Measurements from ENCODE around the gene MACO1.

GRCh38 chr1:25474439-25475047, 43.8 kb downstream of the MACO1 start:
- TF ChIP-seq, protein P1, sequence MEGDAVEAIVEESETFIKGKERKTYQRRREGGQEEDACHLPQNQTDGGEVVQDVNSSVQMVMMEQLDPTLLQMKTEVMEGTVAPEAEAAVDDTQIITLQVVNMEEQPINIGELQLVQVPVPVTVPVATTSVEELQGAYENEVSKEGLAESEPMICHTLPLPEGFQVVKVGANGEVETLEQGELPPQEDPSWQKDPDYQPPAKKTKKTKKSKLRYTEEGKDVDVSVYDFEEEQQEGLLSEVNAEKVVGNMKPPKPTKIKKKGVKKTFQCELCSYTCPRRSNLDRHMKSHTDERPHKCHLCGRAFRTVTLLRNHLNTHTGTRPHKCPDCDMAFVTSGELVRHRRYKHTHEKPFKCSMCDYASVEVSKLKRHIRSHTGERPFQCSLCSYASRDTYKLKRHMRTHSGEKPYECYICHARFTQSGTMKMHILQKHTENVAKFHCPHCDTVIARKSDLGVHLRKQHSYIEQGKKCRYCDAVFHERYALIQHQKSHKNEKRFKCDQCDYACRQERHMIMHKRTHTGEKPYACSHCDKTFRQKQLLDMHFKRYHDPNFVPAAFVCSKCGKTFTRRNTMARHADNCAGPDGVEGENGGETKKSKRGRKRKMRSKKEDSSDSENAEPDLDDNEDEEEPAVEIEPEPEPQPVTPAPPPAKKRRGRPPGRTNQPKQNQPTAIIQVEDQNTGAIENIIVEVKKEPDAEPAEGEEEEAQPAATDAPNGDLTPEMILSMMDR (IDR thresholded peaks at IDR 0.05; ENCODE audit: low read depth, low read length, missing input control), result no peak
- TF ChIP-seq TAF1 (conservative IDR thresholded peaks at IDR 0.05), result no peak
- TF ChIP-seq NR2F2 (IDR thresholded peaks at IDR 0.05), result no peak
- no peak for TF ChIP-seq RAD21 (IDR thresholded peaks at IDR 0.05)
